ENCODE data around the gene CNR1. TPM values are rescaled to one million over a fixed set of nuclear protein-coding genes. Genes with fewer than 3 reads are reported as not detected.
A peak's percentile ranks its signal among the peaks of the same experiment; 100 is the strongest.

CNR1 gene
- total RNA-seq (2021) (not detected in 2 replicates), Bru-seq, nascent RNA (not detected), BruChase-seq, experiment 1, labeled RNA remaining after a 2-hour chase (not detected), BruChase-seq, experiment 2, labeled RNA remaining after a 6-hour chase (not detected)
- long read RNA-seq = 0 reads

- CTCF ChIA-PET = no interaction called here
- POLR2A ChIA-PET (ENCODE audit: low non-redundant PET) = no interaction called here
- Histone ChIP-seq H3K27me3 (replicated peaks; ENCODE audit: insufficient read depth, low read depth, low read length, poor library complexity) (peaks cover 93% of the 10 kb centered on the region), H3K27ac (ENCODE audit: low read depth, low read length, poor library complexity, severe bottlenecking) (no peak within 1 kb of the TSS), H3K36me3 (ENCODE audit: insufficient read depth, low read length, poor library complexity, severe bottlenecking) (no peaks in the 10 kb centered on the region), H3K4me1 (ENCODE audit: insufficient read depth, low read length, poor library complexity, severe bottlenecking) (peaks cover 9% of the 10 kb centered on the region), H3K4me3 (ENCODE audit: low read depth, low read length, poor library complexity, severe bottlenecking) (peak within 1 kb of the TSS; percentile 37), H3K9me3 (ENCODE audit: low read depth, low read length, poor library complexity, severe bottlenecking) (no peaks in the 10 kb centered on the region)
- TF ChIP-seq CTCF (conservative IDR thresholded peaks at IDR 0.05; ENCODE audit: low read depth, low read length) (no peak), EZH2 (IDR thresholded peaks at IDR 0.05; ENCODE audit: borderline replicate concordance, low read depth, low read length, poor library complexity, severe bottlenecking) (peak; percentile 57)
- peak; percentile 45 for DNase-seq (ENCODE audit: low spot score)
- no TSS peak for BruUV-seq (replicated peaks)
- intact Hi-C loops (cut with micrococcal nuclease; ENCODE audit: unreplicated experiment) = no loop called here
Measured at GRCh38 chr6:88165844-88166492, at the start of gene CNR1. CNR1 (minus strand) TSS chr6:88166347; CDS start chr6:88145274, 21,073 bp downstream.

- DNase-seq (ENCODE audit: low spot score) = peak; percentile 15
- Histone ChIP-seq H3K9me3 (ENCODE audit: low read depth, low read length, poor library complexity, severe bottlenecking) (no peaks in the 10 kb centered on the region), H3K36me3 (ENCODE audit: insufficient read depth, low read length, poor library complexity, severe bottlenecking) (no peaks in the 10 kb centered on the region), H3K4me3 (ENCODE audit: low read depth, low read length, poor library complexity, severe bottlenecking) (no peak overlapping the region), H3K27me3 (replicated peaks; ENCODE audit: insufficient read depth, low read depth, low read length, poor library complexity) (no peaks in the 10 kb centered on the region), H3K4me1 (ENCODE audit: insufficient read depth, low read length, poor library complexity, severe bottlenecking) (no peaks in the 10 kb centered on the region), H3K27ac (ENCODE audit: low read depth, low read length, poor library complexity, severe bottlenecking) (no peak overlapping the region)
- intact Hi-C loops (cut with micrococcal nuclease; ENCODE audit: unreplicated experiment) = no loop called here
- POLR2A ChIA-PET (ENCODE audit: low non-redundant PET) = no interaction called here
- no TSS peak for BruUV-seq (replicated peaks)
- CTCF ChIA-PET = no interaction called here
- TF ChIP-seq CTCF (conservative IDR thresholded peaks at IDR 0.05; ENCODE audit: low read depth, low read length) (no peak), EZH2 (IDR thresholded peaks at IDR 0.05; ENCODE audit: borderline replicate concordance, low read depth, low read length, poor library complexity, severe bottlenecking) (no peak)
Measured at GRCh38 chr6:88211446-88211845, 45.3 kb upstream of the CNR1 start.

- TF ChIP-seq CTCF (conservative IDR thresholded peaks at IDR 0.05; ENCODE audit: low read depth, low read length) (no peak), EZH2 (IDR thresholded peaks at IDR 0.05; ENCODE audit: borderline replicate concordance, low read depth, low read length, poor library complexity, severe bottlenecking) (no peak)
- H3K27me3 ChIP-seq (replicated peaks; ENCODE audit: insufficient read depth, low read depth, low read length, poor library complexity) = no peaks in the 10 kb centered on the region
- no peaks in the 10 kb centered on the region for H3K4me1 ChIP-seq (ENCODE audit: insufficient read depth, low read length, poor library complexity, severe bottlenecking)
- DNase-seq (ENCODE audit: low spot score) = no peak
- H3K9me3 ChIP-seq (ENCODE audit: low read depth, low read length, poor library complexity, severe bottlenecking) = no peaks in the 10 kb centered on the region
- no TSS peak for BruUV-seq (replicated peaks)
- CTCF ChIA-PET = no interaction called here
- no peaks in the 10 kb centered on the region for H3K36me3 ChIP-seq (ENCODE audit: insufficient read depth, low read length, poor library complexity, severe bottlenecking)
- no peak overlapping the region for H3K27ac ChIP-seq (ENCODE audit: low read depth, low read length, poor library complexity, severe bottlenecking)
- POLR2A ChIA-PET (ENCODE audit: low non-redundant PET) = no interaction called here
- intact Hi-C loops (cut with micrococcal nuclease; ENCODE audit: unreplicated experiment) = no loop called here
- H3K4me3 ChIP-seq (ENCODE audit: low read depth, low read length, poor library complexity, severe bottlenecking) = no peak overlapping the region
Measured at GRCh38 chr6:88209301-88209700, 43.2 kb upstream of the CNR1 start.

All from A673 (cell line).